Thoracic aorta (tissue), 2 donors: ENCODE data around the gene METTL1. TPM values are rescaled to one million over a fixed set of nuclear protein-coding genes. Genes with fewer than 3 reads are reported as not detected.

ENCODE experiments used
- ATAC-seq: fragments of 150-250 bp; one replicate; pipeline ENCODE4 v1.8.0; 2017; ENCODE audit warnings: low read depth; ENCODE audit not compliant: insufficient number of reproducible peaks, low FRiP score
- DNase-seq: peaks from one replicate; pipeline ENCODE4 v3.0.0-alpha.2; 2020; ENCODE audit warnings: low spot score
- H3K27ac ChIP-seq, 2 donors: fragments of 200-600 bp; sonication (generic); 1 replicate in 1 of 2; 2 replicates in 1 of 2; pipeline ENCODE4 v1.5.1; 2016; ENCODE audit warnings: mild to moderate bottlenecking in 2 of 2, moderate library complexity in 2 of 2
- H3K27me3 ChIP-seq: fragments of 200-600 bp; sonication (generic); replicated peaks from 2 replicates; pipeline ENCODE4 v1.6.0; 2016; ENCODE audit warnings: mild to moderate bottlenecking; ENCODE audit not compliant: insufficient read depth
- H3K36me3 ChIP-seq: fragments of 200-600 bp; sonication (generic); one replicate; pipeline ENCODE4 v1.5.1; 2016
- H3K4me1 ChIP-seq, 2 donors: fragments of 200-600 bp; sonication (generic); 1 replicate in 1 of 2; 2 replicates in 1 of 2; pipeline versions ENCODE4 v1.5.1 to v1.6.0; 2016; ENCODE audit warnings: low read depth in 2 of 2, mild to moderate bottlenecking in 1 of 2; ENCODE audit not compliant: control insufficient read depth in 1 of 2
- H3K4me3 ChIP-seq: fragments of 200-600 bp; sonication (generic); 2 replicates; pipeline ENCODE4 v1.5.1; 2016; ENCODE audit warnings: mild to moderate bottlenecking
- H3K9me3 ChIP-seq: fragments of 200-600 bp; sonication (generic); 2 replicates; pipeline ENCODE4 v1.5.1; 2016
- total RNA-seq, 2 donors: library from RNA; depleted of rRNA; stranded (reverse); fragments of >200 nt; gene quantifications; one replicate each; pipeline versions ENCODE4 v1.1.0 to v1.2.3, GENCODE V29; 2016
- TF ChIP-seq, protein P1 (sequence below): fragments of 200-600 bp; sonication (generic); IDR thresholded peaks from one replicate; pipeline ENCODE4 v1.5.1; 2019; ENCODE audit warnings: antibody characterized with exemption

The METTL1 gene
- total RNA-seq, 2 donors from 2014 or later, result 10.4 to 13.5 TPM

DNA sequence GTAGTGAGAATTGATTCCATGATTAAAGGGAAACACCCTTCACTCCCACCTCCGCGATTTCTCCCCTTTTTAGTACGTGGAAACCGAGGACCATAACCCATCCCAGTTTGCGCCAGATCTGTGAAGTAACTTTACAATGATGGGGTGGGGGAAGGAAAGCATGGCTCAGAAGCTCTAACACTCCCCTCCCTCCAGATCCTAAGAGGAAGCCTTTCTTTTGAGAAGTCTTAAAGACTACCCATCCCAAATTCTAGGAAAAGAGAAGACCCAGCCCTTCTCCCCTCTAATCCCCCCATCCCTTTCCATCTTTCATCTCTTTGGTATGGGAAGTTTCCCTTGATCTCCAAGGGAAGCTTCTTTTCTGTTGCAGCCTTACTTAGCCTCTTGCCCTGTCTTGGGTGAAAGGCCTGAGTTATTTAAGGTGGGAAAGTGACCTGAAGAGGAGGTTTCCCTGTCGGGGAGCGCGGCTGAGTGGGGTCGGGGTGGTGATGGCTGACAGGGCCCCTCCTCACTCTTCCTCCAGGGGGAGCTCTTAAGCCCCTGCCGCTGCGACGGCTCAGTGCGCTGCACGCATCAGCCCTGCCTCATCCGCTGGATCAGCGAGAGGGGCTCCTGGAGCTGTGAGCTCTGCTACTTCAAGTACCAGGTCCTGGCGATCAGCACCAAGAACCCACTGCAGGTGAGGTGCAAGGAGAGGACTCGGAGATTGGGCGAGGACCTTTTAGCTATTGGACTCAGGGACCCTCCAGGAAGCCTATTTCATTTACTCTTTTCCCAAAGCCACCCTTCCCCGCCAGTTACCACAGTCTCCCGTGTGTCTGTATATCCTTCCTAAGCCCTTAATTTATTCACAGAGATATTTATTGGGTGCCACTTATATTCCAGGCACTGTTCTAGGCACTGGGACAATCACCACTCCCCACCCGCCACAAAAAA lies 15.2 kb downstream of the METTL1 start:
- no peak overlapping the region for H3K27ac ChIP-seq
- no peaks in the 10 kb centered on the region for H3K27me3 ChIP-seq
- H3K9me3 ChIP-seq, result no peaks in the 10 kb centered on the region
- TF ChIP-seq, protein P1, sequence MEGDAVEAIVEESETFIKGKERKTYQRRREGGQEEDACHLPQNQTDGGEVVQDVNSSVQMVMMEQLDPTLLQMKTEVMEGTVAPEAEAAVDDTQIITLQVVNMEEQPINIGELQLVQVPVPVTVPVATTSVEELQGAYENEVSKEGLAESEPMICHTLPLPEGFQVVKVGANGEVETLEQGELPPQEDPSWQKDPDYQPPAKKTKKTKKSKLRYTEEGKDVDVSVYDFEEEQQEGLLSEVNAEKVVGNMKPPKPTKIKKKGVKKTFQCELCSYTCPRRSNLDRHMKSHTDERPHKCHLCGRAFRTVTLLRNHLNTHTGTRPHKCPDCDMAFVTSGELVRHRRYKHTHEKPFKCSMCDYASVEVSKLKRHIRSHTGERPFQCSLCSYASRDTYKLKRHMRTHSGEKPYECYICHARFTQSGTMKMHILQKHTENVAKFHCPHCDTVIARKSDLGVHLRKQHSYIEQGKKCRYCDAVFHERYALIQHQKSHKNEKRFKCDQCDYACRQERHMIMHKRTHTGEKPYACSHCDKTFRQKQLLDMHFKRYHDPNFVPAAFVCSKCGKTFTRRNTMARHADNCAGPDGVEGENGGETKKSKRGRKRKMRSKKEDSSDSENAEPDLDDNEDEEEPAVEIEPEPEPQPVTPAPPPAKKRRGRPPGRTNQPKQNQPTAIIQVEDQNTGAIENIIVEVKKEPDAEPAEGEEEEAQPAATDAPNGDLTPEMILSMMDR, result peak; percentile 17
- H3K4me3 ChIP-seq, result peak overlapping the region; percentile 81
- peaks cover 17 to 23% of the 10 kb centered on the region in 2 donors for H3K4me1 ChIP-seq
- ATAC-seq (no peak), DNase-seq (no peak)
- H3K36me3 ChIP-seq, result peaks cover 14% of the 10 kb centered on the region

DNA sequence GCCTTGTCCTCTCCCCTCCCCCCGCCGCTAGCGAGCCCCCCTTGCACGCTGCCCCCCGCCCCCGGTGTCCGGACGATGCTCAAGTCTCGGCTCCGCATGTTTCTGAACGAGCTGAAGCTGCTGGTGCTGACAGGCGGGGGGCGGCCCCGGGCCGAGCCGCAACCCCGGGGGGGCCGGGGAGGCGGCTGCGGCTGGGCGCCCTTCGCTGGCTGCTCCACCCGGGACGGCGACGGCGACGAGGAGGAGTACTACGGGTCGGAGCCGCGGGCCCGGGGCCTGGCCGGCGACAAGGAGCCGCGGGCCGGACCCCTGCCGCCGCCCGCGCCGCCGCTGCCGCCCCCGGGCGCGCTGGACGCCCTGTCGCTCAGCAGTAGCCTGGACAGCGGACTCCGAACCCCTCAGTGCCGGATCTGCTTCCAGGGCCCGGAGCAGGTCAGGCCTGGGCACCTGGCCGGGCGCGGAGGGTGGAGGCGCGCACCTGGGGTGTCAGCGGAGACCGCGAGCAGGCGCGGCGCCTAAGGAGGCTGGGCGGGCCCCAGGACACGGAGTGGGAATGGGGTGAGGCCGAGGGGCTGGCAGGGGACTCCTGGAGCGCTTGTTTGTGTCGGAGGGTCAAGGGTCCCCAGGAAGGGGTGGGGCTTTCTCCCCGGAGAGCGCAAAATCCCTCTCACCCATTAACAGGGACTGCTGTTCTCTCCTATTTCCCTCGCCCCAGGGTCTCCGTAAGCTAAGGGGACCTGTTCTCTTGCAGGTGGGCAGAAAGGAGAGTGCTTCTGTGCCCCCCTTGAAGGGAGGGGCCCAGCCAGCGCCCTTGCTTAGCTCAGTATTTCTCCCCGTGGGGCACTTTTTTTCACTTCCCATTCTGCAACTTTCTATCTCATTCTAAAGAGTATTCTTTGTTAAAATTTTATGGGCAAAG lies 16.2 kb downstream of the METTL1 start:
- Histone ChIP-seq H3K9me3 (no peaks in the 10 kb centered on the region), H3K27me3 (no peaks in the 10 kb centered on the region), H3K4me3 (peak overlapping the region; percentile 81), H3K4me1 (peaks cover 25 to 32% of the 10 kb centered on the region in 2 donors), H3K27ac (no peak overlapping the region), H3K36me3 (peaks cover 14% of the 10 kb centered on the region)
- TF ChIP-seq, protein P1, result no peak
- DNase-seq, result no peak
- no peak for ATAC-seq

DNA sequence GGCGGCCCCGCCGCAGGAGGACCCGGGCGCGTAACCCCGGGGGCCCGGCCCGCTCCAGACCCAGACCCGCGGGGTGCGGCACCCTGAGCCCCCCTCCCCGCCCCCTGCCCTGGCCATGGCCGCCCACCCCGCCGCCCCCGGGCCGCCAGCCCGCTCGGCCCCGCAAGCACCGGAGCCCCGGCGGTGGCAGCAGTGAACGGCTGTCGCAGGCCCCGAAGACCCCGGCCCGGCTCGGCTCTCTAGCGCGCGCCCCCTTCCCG lies 16.8 kb downstream of the METTL1 start:
- TF ChIP-seq, protein P1, result no peak
- Histone ChIP-seq H3K27ac (no peak overlapping the region), H3K36me3 (peaks cover 14% of the 10 kb centered on the region), H3K4me3 (peak overlapping the region; percentile 81), H3K27me3 (no peaks in the 10 kb centered on the region), H3K4me1 (peaks cover 25 to 33% of the 10 kb centered on the region in 2 donors), H3K9me3 (no peaks in the 10 kb centered on the region)
- DNase-seq (no peak), ATAC-seq (no peak)

DNA sequence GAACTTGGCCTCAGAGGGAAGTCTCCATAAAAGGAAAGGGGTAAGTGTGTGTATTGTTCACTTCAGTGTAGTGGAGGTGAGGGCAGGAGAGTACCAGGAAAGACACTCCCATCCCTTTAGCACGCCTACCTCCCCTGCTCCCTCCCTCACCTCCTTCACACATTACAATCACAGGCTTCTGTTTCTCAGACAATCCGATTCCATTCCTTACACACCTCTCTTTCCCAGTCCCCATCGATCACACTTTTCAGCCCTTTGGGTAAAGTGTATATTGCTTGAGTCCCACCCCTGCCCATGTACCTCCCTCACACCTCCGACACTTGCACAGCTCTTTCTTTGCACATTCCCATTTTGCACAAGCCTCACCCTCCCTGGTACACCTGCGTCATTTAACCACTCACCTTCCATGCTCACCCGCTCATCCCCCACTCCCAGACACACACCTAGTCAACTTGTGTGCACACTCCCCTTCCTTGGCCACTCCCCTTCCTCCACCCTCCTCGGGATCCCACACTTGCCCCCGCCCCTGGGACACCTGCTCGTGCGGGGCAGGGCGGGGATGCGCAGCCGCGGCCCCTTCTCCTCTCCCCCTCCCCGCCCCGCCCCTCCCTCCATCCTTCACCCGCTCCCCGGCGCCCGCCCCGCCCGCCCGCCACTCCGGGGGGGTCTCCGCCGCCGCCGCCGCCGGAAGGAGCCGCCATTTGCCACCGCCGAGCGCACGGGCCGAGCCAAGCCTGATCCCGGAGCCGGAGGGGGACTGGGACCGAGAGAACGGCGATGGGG lies 17.3 kb downstream of the METTL1 start, which contains the start of gene MARCHF9:
MARCHF9 (plus strand) TSS at position 693 of the 783 bp plus-strand sequence. CDS start 426 bp downstream, outside the sequence.
- no peak for ATAC-seq
- TF ChIP-seq, protein P1, result no peak
- no peak for DNase-seq
- H3K27me3 ChIP-seq, result no peaks in the 10 kb centered on the region
- peaks cover 25 to 33% of the 10 kb centered on the region in 2 donors for H3K4me1 ChIP-seq
- H3K36me3 ChIP-seq, result peaks cover 14% of the 10 kb centered on the region
- no peaks in the 10 kb centered on the region for H3K9me3 ChIP-seq
- H3K4me3 ChIP-seq, result peak within 1 kb of the TSS; percentile 81
- no peak within 1 kb of the TSS for H3K27ac ChIP-seq
